OCI-LY3 (cell line): ENCODE results near the gene PLCH2.

Experiments used
- H2AFZ ChIP-seq: fragments of 200-600, 300-600 bp; shearing (Covaris generic); 2 replicates; pipeline ENCODE4 v1.6.0; 2014; ENCODE audit warnings: antibody characterized with exemption, low read depth, low read length
- H3K27ac ChIP-seq: fragments of 200-600, 300-600 bp; sonication (generic); 2 replicates; pipeline ENCODE4 v1.5.1; 2014; ENCODE audit warnings: mild to moderate bottlenecking, low read length, moderate library complexity, mixed read lengths
- H3K27me3 ChIP-seq: fragments of 200-600, 300-600 bp; sonication (generic); 2 replicates; pipeline ENCODE4 v1.6.1; 2014; ENCODE audit warnings: low read depth, low read length, mixed read lengths
- H3K36me3 ChIP-seq: fragments of 200-600, 300-600 bp; sonication (generic); replicated peaks from 2 replicates; pipeline ENCODE3; 2014; ENCODE audit warnings: low read depth, low read length, mixed read lengths
- H3K4me1 ChIP-seq: fragments of 300-600, 200-600 bp; sonication (generic); 2 replicates; pipeline ENCODE4 v1.6.1; 2014; ENCODE audit warnings: low read length, mixed read lengths
- H3K4me2 ChIP-seq: fragments of 200-600, 300-600 bp; sonication (generic); 2 replicates; pipeline ENCODE4 v1.6.1; 2014; ENCODE audit warnings: low read length, mixed read lengths
- H3K4me3 ChIP-seq: fragments of 300-600, 200-600 bp; sonication (generic); 2 replicates; pipeline ENCODE4 v1.5.1; 2014; ENCODE audit warnings: antibody characterized with exemption, mild to moderate bottlenecking, low read length, moderate library complexity
- H3K79me2 ChIP-seq: fragments of 300-600, 200-600 bp; shearing (Covaris generic); 2 replicates; pipeline ENCODE4 v1.6.1; 2014; ENCODE audit warnings: mild to moderate bottlenecking, low read length, mixed read lengths
- H3K9ac ChIP-seq: fragments of 300-600, 200-600 bp; shearing (Covaris generic); 2 replicates; pipeline ENCODE4 v1.6.0; 2014; ENCODE audit warnings: mild to moderate bottlenecking, low read length, moderate library complexity
- H3K9me3 ChIP-seq: fragments of 200-600, 300-600 bp; shearing (Covaris generic); 2 replicates; pipeline ENCODE4 v1.6.1; 2014; ENCODE audit warnings: low read length, mixed read lengths; ENCODE audit not compliant: insufficient read depth
- H4K20me1 ChIP-seq: fragments of 200-600, 300-600 bp; sonication (generic); 2 replicates; pipeline ENCODE4 v1.6.1; 2016; ENCODE audit warnings: low read length, mixed read lengths; ENCODE audit not compliant: insufficient read depth
- CTCF ChIP-seq: fragments of 200-600, 300-600 bp; sonication (generic); IDR thresholded peaks from 2 replicates; pipeline ENCODE4 v1.5.1; 2014; ENCODE audit warnings: antibody characterized with exemption, low read length, low read depth
- EZH2phosphoT487 ChIP-seq: fragments of 200-600 bp; shearing (Covaris generic); IDR thresholded peaks from 2 replicates; pipeline ENCODE4 v1.6.1; 2018; ENCODE audit warnings: antibody characterized with exemption, mixed run types, low read depth

PLCH2 gene

GRCh38 chr1:2501820-2502119 is 25.7 kb downstream of the PLCH2 start:
- Histone ChIP-seq H3K4me1 (no peaks in the 10 kb centered on the region), H3K4me3 (no peak overlapping the region), H3K27me3 (no peaks in the 10 kb centered on the region), H2AFZ (no peak overlapping the region), H3K36me3 (no peaks in the 10 kb centered on the region), H3K9me3 (no peaks in the 10 kb centered on the region), H4K20me1 (no peaks in the 10 kb centered on the region), H3K9ac (no peak overlapping the region), H3K4me2 (no peak overlapping the region), H3K79me2 (no peaks in the 10 kb centered on the region), H3K27ac (no peak overlapping the region)
- TF ChIP-seq CTCF = no peak
- no peak for TF ChIP-seq EZH2phosphoT487

- TF ChIP-seq EZH2phosphoT487 (no peak), CTCF (no peak)
- no peak overlapping the region for H3K4me3 ChIP-seq
- H4K20me1 ChIP-seq = no peaks in the 10 kb centered on the region
- no peak overlapping the region for H3K27ac ChIP-seq
- H3K9ac ChIP-seq = no peak overlapping the region
- H2AFZ ChIP-seq = no peak overlapping the region
- H3K4me1 ChIP-seq = no peaks in the 10 kb centered on the region
- H3K79me2 ChIP-seq = no peaks in the 10 kb centered on the region
- H3K4me2 ChIP-seq = no peak overlapping the region
- H3K36me3 ChIP-seq = no peaks in the 10 kb centered on the region
- H3K9me3 ChIP-seq = no peaks in the 10 kb centered on the region
- H3K27me3 ChIP-seq = no peaks in the 10 kb centered on the region
These were observed 26.1 kb downstream of the PLCH2 start for GRCh38 chr1:2502210-2502609.

GRCh38 chr1:2502661-2503553 is 26.8 kb downstream of the PLCH2 start:
- H3K9me3 ChIP-seq = no peaks in the 10 kb centered on the region
- H4K20me1 ChIP-seq = no peaks in the 10 kb centered on the region
- H3K9ac ChIP-seq = no peak overlapping the region
- H3K4me2 ChIP-seq = no peak overlapping the region
- H3K79me2 ChIP-seq = no peaks in the 10 kb centered on the region
- no peaks in the 10 kb centered on the region for H3K36me3 ChIP-seq
- H3K27me3 ChIP-seq = no peaks in the 10 kb centered on the region
- no peak overlapping the region for H3K4me3 ChIP-seq
- H2AFZ ChIP-seq = no peak overlapping the region
- no peak overlapping the region for H3K27ac ChIP-seq
- H3K4me1 ChIP-seq = no peaks in the 10 kb centered on the region
- no peak for TF ChIP-seq CTCF

- Histone ChIP-seq H3K9me3 (no peaks in the 10 kb centered on the region), H3K4me3 (no peak overlapping the region), H3K4me1 (no peaks in the 10 kb centered on the region), H3K4me2 (no peak overlapping the region), H4K20me1 (no peaks in the 10 kb centered on the region), H3K27me3 (no peaks in the 10 kb centered on the region), H3K79me2 (no peaks in the 10 kb centered on the region), H2AFZ (no peak overlapping the region), H3K36me3 (no peaks in the 10 kb centered on the region), H3K27ac (no peak overlapping the region), H3K9ac (no peak overlapping the region)
- TF ChIP-seq CTCF = no peak
These were observed 27.6 kb downstream of the PLCH2 start for GRCh38 chr1:2503554-2504224.
